ENCODE measurements around the gene GLB1L3. TPM values are rescaled to one million over a fixed set of nuclear protein-coding genes. Genes with fewer than 3 reads are reported as not detected.

GLB1L3 gene
- total and polyA plus RNA-seq, 2 donors (not counting 3 experiments of a cell fraction or from before 2014, with no cell fraction given) = not detected

DNA sequence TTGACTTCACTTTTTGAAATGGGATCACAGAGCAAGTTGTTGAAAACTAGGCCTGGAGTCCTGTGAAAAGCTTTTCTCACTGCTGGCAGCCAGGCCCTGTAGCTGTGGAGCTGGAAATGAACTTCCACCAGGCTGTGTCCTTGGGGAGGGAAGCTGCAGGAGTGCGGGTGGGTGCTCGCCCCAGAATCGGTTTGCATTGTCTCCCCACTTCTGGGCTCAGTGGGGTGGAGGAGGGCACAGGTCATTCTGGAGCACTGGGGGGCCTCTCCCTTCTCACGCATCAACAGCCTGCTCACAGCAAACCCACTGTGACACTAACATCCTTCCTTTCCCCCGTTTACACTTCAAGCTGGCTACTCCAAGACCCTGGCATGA, 70.8 kb downstream of the GLB1L3 start:
- DNase-seq (ENCODE audit: low read depth, low spot score) = no peak
- Histone ChIP-seq H2AFZ (ENCODE audit: low read depth, low read length) (no peak overlapping the region), H3K4me1 (ENCODE audit: control insufficient read depth, extremely low read depth, insufficient read depth, low read length) (no peaks in the 10 kb centered on the region), H3K9me1 (replicated peaks; ENCODE audit: control insufficient read depth, extremely low read depth, insufficient read depth, low read length) (no peaks in the 10 kb centered on the region), H3K79me2 (ENCODE audit: control insufficient read depth, insufficient read depth, low read length) (no peaks in the 10 kb centered on the region), H3K9me3 (replicated peaks; ENCODE audit: control insufficient read depth, insufficient read depth, low read length) (no peaks in the 10 kb centered on the region), H3K4me3 (replicated peaks in 1 of 3; ENCODE audit: insufficient read depth in 1 of 3, low read depth in 1 of 3, low read length in 3 of 3) (no peak overlapping the region), H4K20me1 (replicated peaks; ENCODE audit: control insufficient read depth, extremely low read depth, insufficient read depth, low read length) (no peaks in the 10 kb centered on the region), H3K36me3 (ENCODE audit: control insufficient read depth in 2 of 2, extremely low read depth in 1 of 2, insufficient read depth in 2 of 2, low read length in 2 of 2) (no peaks in the 10 kb centered on the region), H3K27me3 (ENCODE audit: control insufficient read depth in 2 of 2, insufficient read depth in 2 of 2, low read length in 2 of 2) (no peaks in the 10 kb centered on the region), H3K4me2 (ENCODE audit: insufficient read depth, low read length) (no peak overlapping the region), H3K27ac (ENCODE audit: insufficient read depth, low read depth, low read length) (no peak overlapping the region), H3K9ac (replicated peaks; ENCODE audit: extremely low read depth, insufficient read depth, low read length) (no peak overlapping the region)
- no peak for FAIRE-seq
- POLR2A ChIA-PET = no interaction called here
- dilution Hi-C loops (cut with MboI; ENCODE audit: extremely low pct_ligation_motif_present, low sequenced_read_pairs) = no loop called here
- CTCF ChIA-PET = no interaction called here
- no TSS peak for BruUV-seq (replicated peaks)
- intact Hi-C loops (cut with micrococcal nuclease) = no loop called here
- no peak for TF ChIP-seq GATA2 (IDR thresholded peaks at IDR 0.05; ENCODE audit: insufficient read depth, insufficient read length, low read depth, low read length)
- no peak for TF ChIP-seq MYC (IDR thresholded peaks at IDR 0.05; ENCODE audit: low read depth, low read length)
- TF ChIP-seq, protein P1, sequence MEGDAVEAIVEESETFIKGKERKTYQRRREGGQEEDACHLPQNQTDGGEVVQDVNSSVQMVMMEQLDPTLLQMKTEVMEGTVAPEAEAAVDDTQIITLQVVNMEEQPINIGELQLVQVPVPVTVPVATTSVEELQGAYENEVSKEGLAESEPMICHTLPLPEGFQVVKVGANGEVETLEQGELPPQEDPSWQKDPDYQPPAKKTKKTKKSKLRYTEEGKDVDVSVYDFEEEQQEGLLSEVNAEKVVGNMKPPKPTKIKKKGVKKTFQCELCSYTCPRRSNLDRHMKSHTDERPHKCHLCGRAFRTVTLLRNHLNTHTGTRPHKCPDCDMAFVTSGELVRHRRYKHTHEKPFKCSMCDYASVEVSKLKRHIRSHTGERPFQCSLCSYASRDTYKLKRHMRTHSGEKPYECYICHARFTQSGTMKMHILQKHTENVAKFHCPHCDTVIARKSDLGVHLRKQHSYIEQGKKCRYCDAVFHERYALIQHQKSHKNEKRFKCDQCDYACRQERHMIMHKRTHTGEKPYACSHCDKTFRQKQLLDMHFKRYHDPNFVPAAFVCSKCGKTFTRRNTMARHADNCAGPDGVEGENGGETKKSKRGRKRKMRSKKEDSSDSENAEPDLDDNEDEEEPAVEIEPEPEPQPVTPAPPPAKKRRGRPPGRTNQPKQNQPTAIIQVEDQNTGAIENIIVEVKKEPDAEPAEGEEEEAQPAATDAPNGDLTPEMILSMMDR (IDR thresholded peaks at IDR 0.05; ENCODE audit: extremely low read depth in 1 of 2, insufficient read depth in 1 of 2, low read depth in 1 of 2, low read length in 2 of 2) = no peak
- TF ChIP-seq POLR2A (IDR thresholded peaks at IDR 0.05; ENCODE audit: low read depth, low read length) = no peak
- TF ChIP-seq JUN (IDR thresholded peaks at IDR 0.05; ENCODE audit: borderline replicate concordance, insufficient read depth, insufficient read length, low read depth) = no peak
- no peak for TF ChIP-seq POLR2AphosphoS5 (IDR thresholded peaks at IDR 0.05; ENCODE audit: insufficient read depth, low read depth, low read length)

DNA sequence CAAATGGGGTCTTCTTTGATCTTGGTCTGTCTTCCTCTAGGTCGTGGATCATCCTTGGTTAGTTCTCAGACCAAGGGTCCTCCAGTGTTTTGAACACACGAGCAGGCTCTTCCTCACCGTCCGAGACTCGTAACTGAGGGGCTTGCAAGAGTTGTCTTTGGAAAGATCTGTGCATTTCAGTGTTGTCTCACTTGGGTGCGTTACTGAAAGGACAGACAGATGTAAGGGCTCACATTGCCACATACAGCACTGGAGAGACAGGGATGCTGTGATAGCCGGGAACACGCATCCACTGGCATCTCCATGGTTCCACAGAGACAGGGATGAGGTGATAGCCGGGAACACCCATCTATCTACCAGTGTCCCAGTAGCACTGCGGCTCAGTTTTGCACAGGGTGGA, 71.3 kb downstream of the GLB1L3 start:
- dilution Hi-C loops (cut with MboI; ENCODE audit: extremely low pct_ligation_motif_present, low sequenced_read_pairs) (no loop called here), intact Hi-C loops (cut with micrococcal nuclease) (no loop called here)
- Histone ChIP-seq H4K20me1 (replicated peaks; ENCODE audit: control insufficient read depth, extremely low read depth, insufficient read depth, low read length) (no peaks in the 10 kb centered on the region), H3K79me2 (ENCODE audit: control insufficient read depth, insufficient read depth, low read length) (no peaks in the 10 kb centered on the region), H3K4me3 (replicated peaks in 1 of 3; ENCODE audit: insufficient read depth in 1 of 3, low read depth in 1 of 3, low read length in 3 of 3) (no peak overlapping the region), H3K9me3 (replicated peaks; ENCODE audit: control insufficient read depth, insufficient read depth, low read length) (no peaks in the 10 kb centered on the region), H3K27ac (ENCODE audit: insufficient read depth, low read depth, low read length) (no peak overlapping the region), H3K9ac (replicated peaks; ENCODE audit: extremely low read depth, insufficient read depth, low read length) (no peak overlapping the region), H3K4me2 (ENCODE audit: insufficient read depth, low read length) (no peak overlapping the region), H3K9me1 (replicated peaks; ENCODE audit: control insufficient read depth, extremely low read depth, insufficient read depth, low read length) (no peaks in the 10 kb centered on the region), H3K27me3 (ENCODE audit: control insufficient read depth in 2 of 2, insufficient read depth in 2 of 2, low read length in 2 of 2) (no peaks in the 10 kb centered on the region), H3K36me3 (ENCODE audit: control insufficient read depth in 2 of 2, extremely low read depth in 1 of 2, insufficient read depth in 2 of 2, low read length in 2 of 2) (no peaks in the 10 kb centered on the region), H2AFZ (ENCODE audit: low read depth, low read length) (no peak overlapping the region), H3K4me1 (ENCODE audit: control insufficient read depth, extremely low read depth, insufficient read depth, low read length) (no peaks in the 10 kb centered on the region)
- no peak for FAIRE-seq
- no TSS peak for BruUV-seq (replicated peaks)
- ChIA-PET CTCF (no interaction called here), POLR2A (no interaction called here)
- no peak for DNase-seq (ENCODE audit: low read depth, low spot score)
- TF ChIP-seq JUN (IDR thresholded peaks at IDR 0.05; ENCODE audit: borderline replicate concordance, insufficient read depth, insufficient read length, low read depth) = no peak
- TF ChIP-seq, protein P1 (IDR thresholded peaks at IDR 0.05; ENCODE audit: extremely low read depth in 1 of 2, insufficient read depth in 1 of 2, low read depth in 1 of 2, low read length in 2 of 2) = no peak
- TF ChIP-seq FOS (IDR thresholded peaks at IDR 0.05; ENCODE audit: borderline replicate concordance, insufficient read depth, low read length) = no peak
- TF ChIP-seq POLR2AphosphoS5 (IDR thresholded peaks at IDR 0.05; ENCODE audit: insufficient read depth, low read depth, low read length) = no peak
- TF ChIP-seq, protein P2, sequence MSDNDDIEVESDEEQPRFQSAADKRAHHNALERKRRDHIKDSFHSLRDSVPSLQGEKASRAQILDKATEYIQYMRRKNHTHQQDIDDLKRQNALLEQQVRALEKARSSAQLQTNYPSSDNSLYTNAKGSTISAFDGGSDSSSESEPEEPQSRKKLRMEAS (IDR thresholded peaks at IDR 0.05; ENCODE audit: insufficient read depth, insufficient read length) = no peak
- no peak for TF ChIP-seq EZH2 (IDR thresholded peaks at IDR 0.05; ENCODE audit: borderline replicate concordance, low read depth, low read length, severe bottlenecking)
- TF ChIP-seq GATA2 (IDR thresholded peaks at IDR 0.05; ENCODE audit: insufficient read depth, insufficient read length, low read depth, low read length) = no peak
- no peak for TF ChIP-seq MYC (IDR thresholded peaks at IDR 0.05; ENCODE audit: low read depth, low read length)
- TF ChIP-seq POLR2A (IDR thresholded peaks at IDR 0.05; ENCODE audit: low read depth, low read length) = no peak
